ENCODE data around the gene SLC9A2. TPM values are rescaled to one million over a fixed set of nuclear protein-coding genes. Genes with fewer than 3 reads are reported as not detected.
A peak's percentile ranks its signal among the peaks of the same experiment; 100 is the strongest.

The SLC9A2 gene
- total and polyA plus RNA-seq, 2 donors (not counting 1 experiment from before 2014, with no cell fraction given): not detected

GRCh38 chr2:102753563-102754159 is 134.3 kb downstream of the SLC9A2 start:
- H3K9me3 Mint-ChIP-seq (ENCODE audit: insufficient read depth): no peaks in the 10 kb centered on the region
- Histone ChIP-seq H3K4me2 (replicated peaks; ENCODE audit: low read depth, low read length, poor library complexity, severe bottlenecking) (no peak overlapping the region), H3K27ac (ENCODE audit: low read length in 2 of 2) (no peak overlapping the region), H3K9ac (ENCODE audit: low read length) (no peak overlapping the region), H3K27me3 (replicated peaks in 1 of 4; ENCODE audit: control extremely low read depth in 1 of 4, control insufficient read depth in 3 of 4, insufficient read depth in 4 of 4, low read length in 3 of 4) (no peaks in the 10 kb centered on the region), H3K36me3 (replicated peaks in 1 of 2; ENCODE audit: control extremely low read depth in 1 of 2, control insufficient read depth in 1 of 2, extremely low read depth in 1 of 2, insufficient read depth in 2 of 2, low read length in 1 of 2) (peaks cover 0 to 1% of the 10 kb centered on the region in 2 experiments), H3K79me2 (ENCODE audit: control insufficient read depth, insufficient read depth, low read length) (peaks cover 8% of the 10 kb centered on the region), H3K4me3 (ENCODE audit: control extremely low read depth in 1 of 5, extremely low read depth in 1 of 5, insufficient read depth in 1 of 5, low read depth in 2 of 5, low read length in 4 of 5) (no peak overlapping the region), H2AFZ (ENCODE audit: insufficient read depth, low read depth, low read length, poor library complexity, severe bottlenecking) (no peak overlapping the region), H3K9me3 (ENCODE audit: control extremely low read depth in 1 of 3, control insufficient read depth in 2 of 3, insufficient read depth in 1 of 3, low read length in 2 of 3) (no peaks in the 10 kb centered on the region), H3K4me1 (ENCODE audit: control insufficient read depth in 2 of 2, insufficient read depth in 2 of 2, low read length in 2 of 2) (peaks cover 0 to 10% of the 10 kb centered on the region in 2 donors), H4K20me1 (ENCODE audit: control insufficient read depth, insufficient read depth, low read length, poor library complexity, severe bottlenecking) (no peaks in the 10 kb centered on the region)
- no peak overlapping the region for H3K27ac Mint-ChIP-seq
- H3K4me1 Mint-ChIP-seq: peaks cover 10% of the 10 kb centered on the region
- CTCF ChIA-PET: interaction anchor here (0.7 to 6.4 kb wide), 19 partner anchors 10 to 61 kb away, joined by 3 to 71 read pairs (median 4); partner anchors contain the start of gene TMEM182
- ATAC-seq (ENCODE audit: low read depth) (no peak), DNase-seq (peak; percentile 59)
- 100% methylated on average over 1 of the region's 7 CpGs for WGBS (ENCODE audit: insufficient coverage)
- no peak overlapping the region for H3K4me3 Mint-ChIP-seq
- TF ChIP-seq EZH2 (IDR thresholded peaks at IDR 0.05; ENCODE audit: borderline replicate concordance, insufficient read depth, low read depth, low read length, poor library complexity, severe bottlenecking) (no peak), CTCF (IDR thresholded peaks at IDR 0.05) (peak; percentile 97)
- no peaks in the 10 kb centered on the region for H3K27me3 Mint-ChIP-seq
- intact Hi-C loops (cut with micrococcal nuclease): loop anchor here (1.0 kb wide), 1 partner anchor 17 kb away; a partner anchor contains a TSS
- POLR2A ChIA-PET: no interaction called here

- H4K20me1 ChIP-seq (ENCODE audit: control insufficient read depth, insufficient read depth, low read length, poor library complexity, severe bottlenecking): no peaks in the 10 kb centered on the region
- H3K9me3 ChIP-seq (ENCODE audit: control extremely low read depth in 1 of 3, control insufficient read depth in 2 of 3, insufficient read depth in 1 of 3, low read length in 2 of 3): no peaks in the 10 kb centered on the region
- H3K4me2 ChIP-seq (replicated peaks; ENCODE audit: low read depth, low read length, poor library complexity, severe bottlenecking): no peak overlapping the region
- Mint-ChIP-seq H3K4me3 (no peak overlapping the region), H3K27ac (no peak overlapping the region), H3K27me3 (no peaks in the 10 kb centered on the region), H3K9me3 (ENCODE audit: insufficient read depth) (no peaks in the 10 kb centered on the region), H3K4me1 (peaks cover 10% of the 10 kb centered on the region)
- ChIA-PET POLR2A (no interaction called here), CTCF (interaction anchor here (1.0 to 6.4 kb wide), 8 partner anchors 10 to 60 kb away, joined by 3 to 71 read pairs (median 5); partner anchors contain the start of gene TMEM182)
- ATAC-seq (ENCODE audit: low read depth) (no peak), DNase-seq (no peak)
- peaks cover 8% of the 10 kb centered on the region for H3K79me2 ChIP-seq (ENCODE audit: control insufficient read depth, insufficient read depth, low read length)
- peaks cover 0 to 1% of the 10 kb centered on the region in 2 experiments for H3K36me3 ChIP-seq (replicated peaks in 1 of 2; ENCODE audit: control extremely low read depth in 1 of 2, control insufficient read depth in 1 of 2, extremely low read depth in 1 of 2, insufficient read depth in 2 of 2, low read length in 1 of 2)
- no peak overlapping the region for H3K9ac ChIP-seq (ENCODE audit: low read length)
- no peak overlapping the region for H2AFZ ChIP-seq (ENCODE audit: insufficient read depth, low read depth, low read length, poor library complexity, severe bottlenecking)
- H3K27ac ChIP-seq (ENCODE audit: low read length in 2 of 2): no peak overlapping the region
- peaks cover 0 to 10% of the 10 kb centered on the region in 2 donors for H3K4me1 ChIP-seq (ENCODE audit: control insufficient read depth in 2 of 2, insufficient read depth in 2 of 2, low read length in 2 of 2)
- no peaks in the 10 kb centered on the region for H3K27me3 ChIP-seq (replicated peaks in 1 of 4; ENCODE audit: control extremely low read depth in 1 of 4, control insufficient read depth in 3 of 4, insufficient read depth in 4 of 4, low read length in 3 of 4)
- TF ChIP-seq EZH2 (IDR thresholded peaks at IDR 0.05; ENCODE audit: borderline replicate concordance, insufficient read depth, low read depth, low read length, poor library complexity, severe bottlenecking) (no peak), CTCF (IDR thresholded peaks at IDR 0.05) (no peak)
- WGBS (ENCODE audit: insufficient coverage): no CpG with 5 or more reads among the region's 3 CpGs
- intact Hi-C loops (cut with micrococcal nuclease): no loop called here
- H3K4me3 ChIP-seq (ENCODE audit: control extremely low read depth in 1 of 5, extremely low read depth in 1 of 5, insufficient read depth in 1 of 5, low read depth in 2 of 5, low read length in 4 of 5): no peak overlapping the region
These were observed 135.2 kb downstream of the SLC9A2 start for GRCh38 chr2:102754456-102755145.

Data from B cell (primary cell).